ENCODE measurements around the gene PLK1.

The PLK1 gene

GRCh38 chr16:23642246-23642774 is 36.4 kb upstream of the PLK1 start:
- peak overlapping the region; percentile 94 for H3K4me3 ChIP-seq (replicated peaks; ENCODE audit: low read depth, low read length)
- no peak for DNase-seq (ENCODE audit: extremely low read depth, low read depth)
- TF ChIP-seq, protein P1, sequence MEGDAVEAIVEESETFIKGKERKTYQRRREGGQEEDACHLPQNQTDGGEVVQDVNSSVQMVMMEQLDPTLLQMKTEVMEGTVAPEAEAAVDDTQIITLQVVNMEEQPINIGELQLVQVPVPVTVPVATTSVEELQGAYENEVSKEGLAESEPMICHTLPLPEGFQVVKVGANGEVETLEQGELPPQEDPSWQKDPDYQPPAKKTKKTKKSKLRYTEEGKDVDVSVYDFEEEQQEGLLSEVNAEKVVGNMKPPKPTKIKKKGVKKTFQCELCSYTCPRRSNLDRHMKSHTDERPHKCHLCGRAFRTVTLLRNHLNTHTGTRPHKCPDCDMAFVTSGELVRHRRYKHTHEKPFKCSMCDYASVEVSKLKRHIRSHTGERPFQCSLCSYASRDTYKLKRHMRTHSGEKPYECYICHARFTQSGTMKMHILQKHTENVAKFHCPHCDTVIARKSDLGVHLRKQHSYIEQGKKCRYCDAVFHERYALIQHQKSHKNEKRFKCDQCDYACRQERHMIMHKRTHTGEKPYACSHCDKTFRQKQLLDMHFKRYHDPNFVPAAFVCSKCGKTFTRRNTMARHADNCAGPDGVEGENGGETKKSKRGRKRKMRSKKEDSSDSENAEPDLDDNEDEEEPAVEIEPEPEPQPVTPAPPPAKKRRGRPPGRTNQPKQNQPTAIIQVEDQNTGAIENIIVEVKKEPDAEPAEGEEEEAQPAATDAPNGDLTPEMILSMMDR (IDR thresholded peaks at IDR 0.05; ENCODE audit: low read depth, low read length, missing control alignments) = no peak

GRCh38 chr16:23650674-23651416 is 27.8 kb upstream of the PLK1 start:
- TF ChIP-seq, protein P1 (IDR thresholded peaks at IDR 0.05; ENCODE audit: low read depth, low read length, missing control alignments) = no peak
- no peak for DNase-seq (ENCODE audit: extremely low read depth, low read depth)
- no peak overlapping the region for H3K4me3 ChIP-seq (replicated peaks; ENCODE audit: low read depth, low read length)

DNA sequence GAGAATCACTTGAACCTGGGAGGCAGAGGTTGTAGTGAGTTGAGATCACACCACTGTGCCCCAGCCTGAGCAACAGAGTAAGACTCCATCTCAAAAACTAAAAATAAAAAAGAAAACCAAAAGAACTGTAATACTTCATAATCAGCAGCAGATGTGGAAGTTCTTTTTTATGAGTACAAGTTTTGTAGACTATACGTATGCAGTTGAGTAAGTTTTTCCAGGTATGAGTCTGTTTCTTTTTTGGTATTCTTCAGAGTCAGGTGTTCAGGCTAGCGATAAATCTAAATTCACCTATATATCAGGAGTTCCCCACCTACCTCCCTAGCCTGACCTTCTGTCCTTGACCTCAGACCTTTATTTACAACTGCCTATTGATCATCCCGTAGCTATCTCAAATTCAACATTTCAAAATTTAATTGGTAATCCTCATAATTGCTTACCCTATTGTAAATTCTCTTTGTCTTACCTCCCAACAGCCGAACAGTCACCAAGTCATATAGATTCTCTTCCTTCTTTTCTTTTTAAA is 26.7 kb upstream of the PLK1 start:
- H3K4me3 ChIP-seq (replicated peaks; ENCODE audit: low read depth, low read length) = no peak overlapping the region
- TF ChIP-seq, protein P1 (IDR thresholded peaks at IDR 0.05; ENCODE audit: low read depth, low read length, missing control alignments) = no peak
- no peak for DNase-seq (ENCODE audit: extremely low read depth, low read depth)

DNA sequence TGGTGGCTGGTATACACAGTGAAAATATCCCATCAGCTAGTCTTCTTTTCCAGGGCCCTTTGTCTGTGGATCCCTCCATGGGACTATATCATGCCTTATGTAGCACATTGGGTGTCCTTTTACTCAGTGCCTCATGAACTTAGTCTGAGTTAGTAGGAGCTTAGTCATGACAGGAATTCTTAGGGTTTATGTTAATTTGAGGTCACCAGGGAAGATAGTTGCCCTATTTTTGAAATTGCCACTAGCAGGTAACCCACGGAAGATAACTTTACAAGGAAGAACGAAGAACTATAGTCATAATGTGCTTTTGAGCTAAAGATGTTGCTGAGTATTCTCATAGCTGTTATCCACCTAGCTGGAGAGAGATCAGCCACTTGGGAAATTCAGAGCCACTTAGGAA is 14.8 kb upstream of the PLK1 start:
- DNase-seq (ENCODE audit: extremely low read depth, low read depth) = no peak
- TF ChIP-seq, protein P1 (IDR thresholded peaks at IDR 0.05; ENCODE audit: low read depth, low read length, missing control alignments) = no peak
- no peak overlapping the region for H3K4me3 ChIP-seq (replicated peaks; ENCODE audit: low read depth, low read length)

GRCh38 chr16:23666571-23667354 is 11.9 kb upstream of the PLK1 start:
- no peak for DNase-seq (ENCODE audit: extremely low read depth, low read depth)
- no peak overlapping the region for H3K4me3 ChIP-seq (replicated peaks; ENCODE audit: low read depth, low read length)
- TF ChIP-seq, protein P1 (IDR thresholded peaks at IDR 0.05; ENCODE audit: low read depth, low read length, missing control alignments) = no peak

DNA sequence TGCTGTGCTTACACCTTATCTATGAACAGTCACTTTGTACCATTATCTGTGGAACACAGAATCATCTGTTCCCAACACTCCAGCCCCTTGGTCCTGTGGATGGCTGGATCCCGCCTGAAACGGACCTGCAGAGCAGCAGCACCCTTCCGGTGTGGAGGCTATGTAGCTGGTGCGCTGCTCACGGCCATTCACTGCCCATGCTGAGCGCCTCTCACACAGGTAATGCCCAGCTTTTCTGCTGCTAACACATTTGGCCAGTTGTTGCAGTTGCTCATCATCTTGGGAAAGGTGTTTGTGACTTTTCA is 11.4 kb upstream of the PLK1 start:
- TF ChIP-seq, protein P1 (IDR thresholded peaks at IDR 0.05; ENCODE audit: low read depth, low read length, missing control alignments) = no peak
- H3K4me3 ChIP-seq (replicated peaks; ENCODE audit: low read depth, low read length) = no peak overlapping the region
- DNase-seq (ENCODE audit: extremely low read depth, low read depth) = no peak

All from HFF-Myc (cell line).